NCI-H2107 treated with DMSO at 0.1 percent for 48 hours (cell line): ENCODE results near the gene ZIC4.

Experiments
- DNase-seq: peaks from one replicate; lab custom pipeline; 2025; ENCODE audit not compliant: unreplicated experiment; lab: John Stamatoyannopoulos, UW

The ZIC4 gene

DNA sequence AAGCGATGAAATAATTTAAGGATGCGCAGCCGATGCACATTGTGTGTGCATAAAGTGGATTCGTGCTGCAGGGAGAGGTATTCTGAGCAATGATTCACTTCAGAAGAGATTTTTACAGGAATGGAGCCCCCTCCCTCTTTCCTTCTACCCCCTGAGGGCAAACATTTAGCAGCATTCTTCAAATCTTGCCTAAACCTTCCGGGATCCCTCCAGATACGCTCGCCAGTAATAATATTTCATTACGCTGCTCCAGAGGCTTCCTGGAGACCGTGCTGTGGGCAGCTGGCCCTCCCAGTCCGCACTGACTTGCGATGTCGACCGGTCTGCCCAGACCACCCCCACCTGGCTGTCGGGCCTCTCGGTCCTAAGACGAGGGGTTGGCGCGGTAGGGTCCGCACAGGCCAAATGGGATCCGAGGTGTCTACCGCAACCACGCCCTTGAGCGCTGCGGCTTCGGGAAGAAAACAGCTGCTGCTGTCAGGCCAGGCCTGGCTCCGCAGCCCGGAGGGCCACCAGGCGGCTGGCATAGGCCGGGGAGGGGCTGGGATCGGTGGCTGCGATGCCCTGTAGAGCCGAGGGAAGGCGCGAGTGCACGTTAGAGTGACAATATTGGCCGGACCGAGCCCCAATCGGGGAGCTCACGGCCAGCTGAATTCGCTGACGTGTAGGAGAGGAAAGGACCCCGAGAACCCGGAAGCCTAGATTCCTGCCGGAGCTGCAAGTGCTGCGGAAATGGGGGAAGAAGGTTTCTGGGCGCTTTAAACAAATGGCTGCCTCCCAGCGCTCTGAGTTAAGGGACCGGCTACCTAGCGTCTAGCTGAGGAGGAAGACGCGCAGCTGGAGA is 14.3 kb downstream of the ZIC4 start:
- no peak for DNase-seq

DNA sequence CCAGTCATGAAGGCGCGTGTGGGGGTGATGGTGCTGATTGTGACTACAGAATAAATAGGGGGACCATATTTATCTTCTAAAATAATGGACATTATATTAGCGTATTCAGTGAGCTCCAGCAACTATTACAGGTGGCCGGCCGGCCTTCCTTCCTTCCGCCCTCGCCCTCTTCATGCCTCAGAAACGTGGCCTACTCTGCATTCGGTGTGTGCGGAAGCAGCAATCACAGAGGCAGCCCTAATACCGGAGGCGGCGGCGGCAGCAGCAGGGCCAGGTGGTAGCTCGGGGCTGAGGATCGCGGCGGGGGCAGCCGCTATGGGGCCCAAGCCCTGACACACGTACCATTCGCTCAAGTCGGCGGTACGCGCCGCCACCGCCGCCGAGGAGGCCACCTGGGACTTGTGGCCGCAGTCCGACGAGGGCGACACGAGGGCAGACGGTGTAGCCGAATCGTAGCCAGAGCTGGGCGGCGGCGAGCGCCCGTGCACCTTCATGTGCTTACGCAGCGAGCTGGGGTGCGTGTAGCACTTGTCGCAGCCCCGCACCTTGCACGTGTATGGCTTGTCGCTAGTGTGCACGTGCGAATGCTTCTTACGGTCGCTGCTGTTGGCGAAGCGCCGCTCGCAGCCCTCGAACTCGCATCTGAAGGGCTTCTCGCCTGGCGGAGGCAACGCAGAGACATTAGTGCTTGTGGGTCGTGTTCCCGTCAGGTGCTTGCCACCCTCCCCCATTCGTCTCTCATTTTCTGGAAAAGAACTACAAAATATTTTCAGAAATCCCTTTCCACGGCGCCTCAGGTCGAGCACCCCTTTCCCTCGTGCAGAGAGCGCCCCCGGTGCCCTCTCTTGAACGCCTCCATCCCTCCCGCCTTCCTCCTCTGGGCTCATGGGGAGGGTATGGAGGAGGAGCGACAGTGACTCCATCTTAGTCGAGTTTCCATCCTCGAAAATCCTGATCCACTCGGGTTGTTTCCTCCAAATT is 15.5 kb downstream of the ZIC4 start:
- DNase-seq: no peak

DNA sequence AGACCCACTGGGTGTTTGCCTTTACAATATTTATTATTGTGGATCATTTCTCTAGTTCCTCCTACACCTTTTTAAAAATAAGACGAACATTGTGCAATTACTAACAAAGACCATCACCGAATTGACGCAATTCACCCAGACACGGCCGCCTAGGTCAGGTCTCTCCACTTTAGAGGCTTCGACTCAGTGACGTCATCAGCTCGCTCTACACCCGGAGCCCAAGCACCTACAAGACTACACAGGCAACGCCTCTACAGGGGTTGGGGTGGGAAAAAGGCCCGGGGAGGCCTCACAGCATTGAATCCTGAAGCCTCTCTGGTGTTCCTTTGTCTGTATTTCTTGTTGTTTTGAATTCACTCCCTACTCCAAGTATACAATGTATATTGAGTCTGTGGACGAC is 16.6 kb downstream of the ZIC4 start:
- DNase-seq: no peak

DNA sequence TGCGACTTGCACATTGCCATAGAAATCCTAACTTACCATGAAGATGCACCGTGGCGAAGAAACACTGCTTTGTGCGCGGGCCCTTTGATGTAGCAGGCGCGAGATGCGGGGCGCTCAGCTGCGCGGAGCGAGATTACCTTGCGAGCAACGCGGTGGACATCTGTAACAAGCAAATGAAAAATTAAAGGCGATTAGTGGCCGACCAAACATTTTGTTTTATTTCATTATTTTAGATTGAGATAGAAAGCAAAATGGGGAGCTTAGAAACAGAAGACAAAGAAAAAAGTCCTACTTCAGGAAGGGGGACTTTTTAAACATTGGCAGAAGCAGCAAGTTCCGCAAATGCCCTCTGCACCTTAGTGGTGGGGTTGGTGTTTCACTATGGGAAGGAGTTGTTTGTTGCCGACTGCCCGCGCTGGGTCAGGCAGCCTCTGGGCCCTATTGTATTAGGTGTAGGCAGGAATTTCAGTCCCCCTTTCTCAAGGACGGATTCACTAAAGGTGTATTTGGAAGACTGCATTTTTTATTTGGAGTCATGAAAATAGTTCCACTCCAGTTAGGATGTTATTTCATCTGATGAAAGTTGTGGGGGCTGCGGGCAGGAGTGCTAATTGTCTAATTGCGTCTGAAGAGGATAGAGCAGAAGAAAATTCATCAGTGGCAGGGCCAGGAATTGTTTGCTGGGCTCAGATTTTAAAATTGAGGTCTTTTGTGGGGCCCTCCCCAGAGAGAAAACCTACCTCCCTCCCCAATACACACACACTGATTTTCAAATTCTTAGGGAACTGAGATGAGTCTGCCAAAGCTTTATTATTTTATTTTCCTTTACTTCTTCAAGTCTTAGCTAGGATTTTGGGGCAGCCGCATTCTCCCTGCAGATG is 17.4 kb downstream of the ZIC4 start:
- DNase-seq: no peak

DNA sequence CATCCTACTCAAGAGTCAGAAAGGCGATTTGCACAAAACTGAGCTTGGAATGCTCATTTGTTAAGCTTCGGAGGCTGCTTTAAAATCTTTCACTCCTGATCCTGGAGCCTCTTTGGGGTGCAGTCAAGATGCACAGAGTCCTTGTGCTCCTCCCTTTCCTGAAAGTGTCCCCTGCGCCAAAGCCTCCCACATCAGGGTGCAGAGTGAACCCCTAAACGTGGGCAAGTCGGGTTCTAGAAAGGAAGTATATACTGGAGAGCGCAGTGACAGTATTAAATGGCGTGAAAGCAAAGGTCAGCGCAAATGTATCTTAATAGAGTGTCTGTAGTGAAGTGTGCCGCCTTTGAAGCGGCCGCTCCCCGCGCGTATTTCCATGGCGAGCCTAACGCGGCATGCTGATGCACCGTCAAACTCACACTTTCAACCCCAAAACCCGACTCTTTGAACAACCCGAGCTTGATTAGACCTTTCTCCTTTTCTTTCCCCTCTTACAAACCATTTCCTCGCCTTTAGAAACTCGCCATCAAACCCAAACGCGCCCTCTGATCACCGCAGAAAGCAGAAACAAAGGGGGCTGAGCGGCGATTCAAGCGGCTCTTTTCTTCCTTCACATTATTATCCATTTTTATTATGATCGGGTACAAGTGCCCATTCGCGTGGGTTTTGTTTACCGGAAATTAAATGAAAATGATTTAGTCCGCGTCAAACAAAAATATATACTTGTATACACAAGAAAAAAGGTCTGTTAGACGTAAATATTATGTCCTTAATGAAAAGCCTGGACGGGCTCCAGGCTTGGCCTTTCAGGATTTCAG is 18.3 kb downstream of the ZIC4 start:
- no peak for DNase-seq

DNA sequence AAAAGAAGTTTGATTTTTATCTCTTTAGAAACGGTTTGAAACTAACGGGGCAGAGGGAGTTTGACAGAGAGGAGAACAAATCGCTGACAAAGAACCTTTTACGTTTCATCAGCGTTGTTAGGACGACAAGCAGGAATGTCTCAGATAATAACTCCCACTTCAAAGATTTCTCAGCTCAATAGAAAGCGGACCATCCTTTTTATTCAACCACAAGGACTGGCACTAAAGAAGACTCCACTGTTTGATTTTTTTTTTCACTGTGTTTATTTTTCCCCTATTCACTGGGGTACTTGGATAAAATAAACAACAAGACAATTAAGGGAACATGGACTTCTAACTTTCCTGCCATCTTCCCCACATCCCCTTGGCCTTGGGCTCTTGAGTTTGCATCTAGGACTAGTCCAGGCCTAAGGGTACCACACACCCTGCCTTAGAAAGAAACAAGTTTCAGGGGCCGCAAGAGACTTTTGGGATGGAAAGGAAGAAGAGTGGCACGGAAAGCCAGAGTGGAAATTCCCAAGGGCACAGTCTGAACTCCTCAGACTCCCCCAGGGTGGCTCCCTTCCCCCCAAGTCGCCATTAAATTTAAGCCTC is 19.0 kb downstream of the ZIC4 start:
- no peak for DNase-seq

DNA sequence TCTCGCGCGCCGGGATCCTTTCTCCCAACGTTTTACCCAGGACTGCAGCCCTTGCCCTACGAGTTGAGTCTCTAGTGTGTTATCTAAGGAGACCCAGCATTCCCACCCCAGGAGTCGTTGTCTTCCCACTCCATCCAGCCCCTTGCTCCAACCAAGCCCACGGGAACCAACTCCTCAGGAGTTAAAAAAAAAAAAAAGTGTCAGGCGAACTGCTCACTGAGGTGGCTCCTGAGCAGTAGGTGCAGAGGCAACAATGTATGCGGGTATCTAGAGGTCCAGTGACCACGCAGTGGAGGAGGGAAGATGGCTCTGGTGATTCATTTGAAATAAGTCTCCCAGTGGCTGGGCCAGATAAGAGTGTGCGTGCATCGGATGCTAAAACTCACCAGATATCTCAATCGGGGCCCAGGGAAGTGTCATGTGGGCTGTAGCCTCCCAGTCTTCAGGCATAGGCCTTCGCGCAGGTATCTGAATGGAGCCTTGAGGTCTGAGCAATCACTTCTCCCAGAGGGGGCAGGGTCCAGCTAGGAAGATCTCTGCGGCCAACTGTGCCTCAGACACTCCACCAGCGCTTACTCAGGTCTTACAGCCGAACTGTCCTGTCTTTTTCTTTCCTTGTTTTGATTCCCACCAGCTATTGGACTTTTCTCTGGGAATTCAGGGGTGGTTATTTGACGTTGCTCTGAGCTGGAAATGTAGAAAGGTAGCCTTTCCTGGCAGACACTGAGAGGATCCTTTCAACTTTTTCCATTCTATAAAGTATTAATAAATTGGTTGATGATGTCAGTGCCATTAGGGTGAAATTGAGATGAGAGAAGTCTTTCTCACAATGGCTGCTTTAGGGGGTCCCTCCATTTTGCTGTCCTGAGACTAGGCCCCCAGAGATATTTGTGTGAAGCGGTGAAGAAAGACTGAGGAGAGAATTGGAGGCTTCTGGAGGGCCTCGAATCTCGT is 21.0 kb downstream of the ZIC4 start:
- no peak for DNase-seq

DNA sequence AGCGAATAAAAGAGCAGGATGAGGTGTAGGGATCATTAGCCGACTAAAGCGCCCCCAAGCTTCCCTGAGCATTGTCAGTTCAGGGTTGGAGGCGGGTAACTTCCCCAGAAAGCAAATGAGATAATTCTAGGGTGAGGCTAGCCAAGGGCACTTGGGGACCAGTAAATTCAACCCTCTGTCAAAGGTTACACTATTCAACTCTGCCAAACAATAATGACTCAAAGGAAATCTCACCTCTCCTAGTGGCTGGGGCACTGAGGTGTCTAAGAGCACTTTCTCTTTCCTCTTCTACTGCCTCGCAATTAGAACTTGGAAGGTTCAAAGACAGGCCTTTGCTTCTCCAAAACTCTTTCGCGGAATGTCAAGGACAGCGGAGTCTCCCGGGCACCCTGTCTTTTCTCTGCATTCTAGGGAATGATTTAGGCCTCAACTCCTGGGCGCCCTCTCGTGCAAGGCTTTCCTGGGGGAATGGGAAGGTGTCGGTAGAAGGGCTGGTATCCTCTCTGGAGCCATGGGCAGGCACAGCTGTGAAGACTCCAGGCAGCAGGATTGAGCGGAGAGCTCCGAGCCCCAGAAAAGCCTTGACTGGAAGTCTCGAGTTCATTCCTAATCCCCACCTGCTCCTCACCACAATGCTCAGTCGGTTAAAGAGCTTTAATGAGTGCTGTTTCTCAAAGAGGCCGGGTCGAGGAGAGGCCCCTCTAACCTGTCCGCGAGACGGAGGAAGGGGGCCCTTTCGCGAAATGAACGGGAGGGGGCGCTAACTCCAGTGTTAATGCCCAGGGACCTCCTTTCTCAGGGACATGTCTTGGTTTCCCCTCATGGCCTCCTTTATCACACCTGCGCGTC is 21.9 kb downstream of the ZIC4 start:
- no peak for DNase-seq

DNA sequence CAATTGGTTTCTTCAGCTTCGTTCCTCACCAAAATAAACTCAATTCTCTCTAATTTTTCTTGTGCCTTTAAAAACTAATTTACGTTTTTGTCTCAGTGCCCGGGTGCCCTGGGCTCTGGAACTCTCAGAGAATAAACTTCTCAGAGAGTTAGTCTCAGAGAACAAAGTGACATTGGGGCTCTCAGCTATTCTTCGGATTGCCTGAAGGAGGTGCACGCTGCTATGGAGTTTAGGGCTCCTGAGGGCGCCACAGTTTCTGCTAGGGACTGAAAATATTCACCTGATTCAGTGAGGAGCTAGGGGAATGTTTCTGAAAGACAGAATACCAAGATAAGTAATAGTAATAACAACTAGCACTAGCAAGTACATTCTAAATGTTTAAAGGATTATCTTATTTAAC is 22.7 kb downstream of the ZIC4 start:
- no peak for DNase-seq

DNA sequence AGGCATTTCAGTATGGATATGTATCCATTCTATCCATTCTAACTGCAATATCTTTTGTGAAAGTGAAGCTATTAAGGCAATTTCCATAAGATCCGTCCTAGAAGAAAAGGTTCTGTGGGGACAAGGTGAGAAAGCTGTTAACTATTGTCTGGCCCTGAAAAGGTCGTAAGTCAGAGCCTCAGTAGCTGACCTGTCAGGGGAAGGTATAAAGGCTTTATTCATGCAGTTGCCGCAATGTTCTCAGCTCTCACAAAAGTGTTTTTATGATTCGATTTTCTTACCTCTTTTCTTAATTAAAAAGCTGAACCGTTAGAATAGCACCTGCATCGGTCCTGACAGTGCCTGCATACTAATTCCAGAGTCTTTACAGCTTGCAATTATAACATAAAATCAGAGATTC is 24.7 kb downstream of the ZIC4 start:
- no peak for DNase-seq

DNA sequence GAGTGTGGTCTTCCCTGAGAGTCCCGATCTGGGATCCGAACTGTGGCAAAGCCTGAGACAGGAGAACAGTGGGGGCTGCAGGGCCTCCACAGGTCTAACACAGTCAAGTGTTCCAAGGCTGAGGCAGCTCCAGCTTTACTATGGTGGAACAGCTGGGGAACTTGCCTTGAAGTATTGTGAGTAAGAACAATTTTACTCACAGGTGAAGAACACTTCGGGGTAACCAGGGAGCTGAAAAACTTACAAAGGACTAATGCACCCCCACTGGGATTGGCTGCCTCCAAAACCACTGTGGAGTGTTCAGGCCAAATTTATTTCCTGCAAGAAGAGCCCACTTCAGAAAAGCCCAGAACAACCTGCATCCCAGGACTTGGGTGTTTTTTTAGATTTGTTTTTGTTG is 25.4 kb downstream of the ZIC4 start:
- DNase-seq: no peak

DNA sequence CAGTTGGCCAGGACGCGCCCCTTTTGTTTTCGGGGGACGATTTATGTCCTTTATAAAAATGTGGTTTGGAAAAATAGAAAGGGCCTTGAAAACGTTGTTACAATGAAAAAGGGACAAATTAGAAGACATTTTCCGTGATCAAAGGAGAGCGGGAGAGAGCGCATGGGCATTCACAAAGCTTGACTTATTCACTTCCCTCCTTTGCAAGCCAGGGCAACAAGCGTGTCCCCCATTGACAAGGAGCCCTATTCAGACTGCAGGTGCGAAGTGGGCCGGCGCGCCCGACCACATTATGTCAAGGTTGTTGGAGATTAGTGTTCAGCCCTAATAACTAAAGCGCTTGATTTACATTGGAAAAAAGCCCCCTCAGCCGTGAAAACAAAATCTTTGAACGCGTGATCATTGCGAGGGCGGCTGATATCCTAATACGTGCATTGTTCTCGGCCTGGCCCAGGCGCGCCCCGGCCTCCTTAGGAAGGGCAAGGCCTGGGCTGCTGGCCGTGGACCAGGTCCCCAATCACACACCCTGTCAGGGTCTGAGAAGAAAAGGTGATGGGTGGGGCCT is 25.9 kb downstream of the ZIC4 start:
- DNase-seq: no peak

DNA sequence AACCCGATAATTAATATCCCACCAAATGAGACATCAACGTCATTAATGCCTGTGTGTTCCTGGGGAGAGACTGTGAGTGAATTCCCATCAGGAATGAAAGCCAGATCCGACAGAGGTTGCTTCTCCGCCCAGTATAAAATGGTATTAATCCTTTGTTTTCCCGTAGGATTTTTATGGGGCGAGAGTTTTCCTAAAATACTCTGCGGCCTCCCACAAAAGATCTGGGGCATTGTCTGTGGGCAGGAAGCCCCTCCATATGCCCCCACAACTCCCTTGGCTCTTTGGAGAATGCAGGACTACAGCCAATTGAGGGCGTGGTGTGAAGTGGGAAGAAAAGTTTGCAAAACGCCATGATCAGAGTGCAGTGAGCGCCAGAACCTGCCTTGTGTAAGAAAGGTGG is 26.7 kb downstream of the ZIC4 start:
- DNase-seq: no peak

DNA sequence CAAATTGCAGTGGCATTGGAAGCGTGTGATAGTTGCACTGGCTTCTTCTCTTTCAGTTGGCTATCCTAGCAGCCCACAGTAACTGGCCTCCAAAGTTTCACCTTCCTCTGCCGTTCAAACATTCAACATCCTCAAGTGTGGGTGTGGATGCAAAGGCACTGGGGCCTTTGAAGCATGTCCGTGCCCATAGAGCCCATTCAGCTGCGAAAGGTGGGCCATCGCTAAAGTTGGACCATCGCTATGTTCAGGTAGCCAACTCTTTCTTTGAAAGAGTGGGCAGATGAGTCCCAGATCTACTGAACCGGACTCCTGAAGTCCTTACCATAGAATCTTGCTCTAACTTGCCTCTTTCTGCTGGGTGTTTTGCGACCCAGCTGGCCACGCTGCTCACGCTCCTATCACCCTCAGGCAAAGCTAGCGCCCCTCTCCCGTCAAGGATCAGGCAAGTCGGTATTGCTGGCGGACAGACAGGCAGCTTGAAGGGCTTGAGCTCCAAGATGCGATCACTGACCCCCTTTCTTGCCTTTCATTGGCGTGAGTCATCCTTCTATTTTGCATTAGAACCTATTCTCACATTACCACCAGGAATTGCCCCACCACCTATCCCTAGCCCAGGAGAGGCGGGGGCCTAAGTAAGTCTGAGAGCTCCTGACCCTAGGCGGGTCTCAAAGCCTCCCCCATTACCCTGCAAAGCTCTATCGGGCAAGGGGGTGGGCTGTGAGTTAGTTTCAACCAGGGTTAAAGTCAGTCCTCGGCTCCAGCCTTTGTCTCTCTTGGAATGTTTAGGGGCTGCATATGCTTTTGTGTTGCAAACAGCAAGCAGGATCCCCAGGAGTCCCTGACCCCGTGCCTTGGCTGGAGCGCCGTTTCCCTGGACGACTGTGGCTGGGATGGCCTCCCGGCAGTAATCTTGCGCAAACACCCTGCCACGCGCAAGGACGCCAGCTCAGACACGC is 28.7 kb downstream of the ZIC4 start:
- no peak for DNase-seq

DNA sequence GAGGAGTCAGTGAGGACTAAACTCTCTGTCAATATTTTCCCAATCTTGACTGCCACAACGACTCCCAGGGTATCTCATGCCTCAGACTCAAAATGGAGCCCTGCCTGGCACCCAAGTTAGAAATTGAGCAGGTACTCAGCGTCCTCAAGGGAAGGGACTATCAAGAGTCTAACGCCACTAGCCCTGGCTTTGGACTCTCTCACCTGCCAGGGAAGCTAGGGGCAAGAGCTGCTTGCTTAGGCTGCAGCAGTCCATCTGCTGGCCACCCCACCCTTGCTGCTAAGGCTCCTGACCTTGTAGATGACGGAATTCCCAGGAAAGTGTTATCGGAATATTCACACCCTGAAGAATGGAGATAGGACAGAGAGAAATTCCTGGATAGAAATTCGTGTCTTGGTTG is 33.0 kb downstream of the ZIC4 start:
- DNase-seq: no peak

DNA sequence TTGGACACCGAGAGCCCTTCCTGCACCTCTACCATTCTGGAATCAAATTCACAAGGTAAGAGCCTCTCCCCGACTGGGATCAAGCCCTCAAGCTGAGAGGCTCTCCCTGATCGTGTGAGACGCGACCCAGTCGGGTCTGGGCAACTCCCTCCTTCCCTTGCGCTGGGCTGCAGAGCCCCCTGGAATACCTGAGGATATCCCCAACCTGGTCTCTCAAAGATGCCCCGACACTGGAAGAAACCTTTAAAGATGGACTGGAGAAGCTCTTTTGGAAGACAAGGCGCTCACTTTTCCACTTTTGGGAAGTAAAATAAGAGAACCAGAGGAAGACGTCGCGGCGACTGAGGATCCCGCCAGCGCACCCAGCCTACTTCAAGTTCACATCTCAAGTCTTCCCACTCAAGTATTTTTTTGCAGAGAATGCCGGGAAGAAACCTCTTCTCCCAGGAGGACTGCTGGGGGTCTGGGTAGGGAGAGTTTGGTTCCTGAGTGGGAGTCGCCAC is 33.8 kb downstream of the ZIC4 start:
- no peak for DNase-seq
